H1 (cell line): ENCODE data around the gene LIAS. TPM values are rescaled to one million over a fixed set of nuclear protein-coding genes. Genes with fewer than 3 reads are reported as not detected.
A peak's percentile ranks its signal among the peaks of the same experiment; 100 is the strongest.

Experiments used
- CTCF ChIA-PET: fragments of 300-600 bp; sonication (Branson Sonifier 250); formaldehyde crosslinking; loops from one replicate; lab custom pipeline; 2021; ENCODE audit not compliant: partially characterized antibody; lab: Charles Lee
- POLR2A ChIA-PET: fragments of 300-600 bp; sonication (Branson Sonifier 250); formaldehyde crosslinking; loops from one replicate; lab custom pipeline; 2021; ENCODE audit warnings: inconsistent platforms; ENCODE audit not compliant: partially characterized antibody; lab: Charles Lee
- DNase-seq, 2 experiments: peaks; one replicate each; pipeline versions ENCODE4 v3.0.0 to v3.0.0-alpha.2; 2010 to 2022; ENCODE audit warnings: low spot score in 2 of 2, low read depth in 1 of 2, mixed read lengths in 1 of 2
- FAIRE-seq: peaks from 2 replicates; lab custom pipeline; 2011; peaks lifted over from hg19 to GRCh38; lab: Jason Lieb, UNC
- H2AFZ ChIP-seq: 2 replicates; pipeline ENCODE4 v1.8.1; 2012; ENCODE audit warnings: low read length, inconsistent platforms
- H2AK5ac ChIP-seq: 2 replicates; pipeline ENCODE4 v1.6.1; 2013; ENCODE audit warnings: low read depth, low read length
- H2BK120ac ChIP-seq: replicated peaks from 2 replicates; pipeline ENCODE3; 2013; ENCODE audit warnings: low read depth, low read length, inconsistent platforms
- H2BK12ac ChIP-seq: 2 replicates; pipeline ENCODE4 v1.6.1; 2013; ENCODE audit warnings: low read depth, low read length
- H2BK15ac ChIP-seq: 2 replicates; pipeline ENCODE4 v1.6.1; 2013; ENCODE audit warnings: low read length
- H2BK20ac ChIP-seq: 2 replicates; pipeline ENCODE4 v1.6.1; 2013; ENCODE audit warnings: low read length
- H2BK5ac ChIP-seq: 2 replicates; pipeline ENCODE4 v1.6.1; 2013; ENCODE audit warnings: low read depth, low read length
- H3K14ac ChIP-seq: 2 replicates; pipeline ENCODE4 v1.6.1; 2013; ENCODE audit warnings: inconsistent platforms; ENCODE audit not compliant: insufficient read length
- H3K18ac ChIP-seq: 2 replicates; pipeline ENCODE4 v1.6.1; 2013; ENCODE audit warnings: low read length; ENCODE audit errors: extremely low read depth
- H3K23ac ChIP-seq: 2 replicates; pipeline ENCODE4 v1.6.1; 2013; ENCODE audit warnings: inconsistent platforms; ENCODE audit not compliant: insufficient read length
- H3K23me2 ChIP-seq: 2 replicates; pipeline ENCODE4 v1.6.1; 2013; ENCODE audit warnings: low read depth, low read length
- H3K27ac ChIP-seq: 2 replicates; pipeline ENCODE4 v1.6.1; 2011; ENCODE audit warnings: low read depth, low read length, inconsistent platforms
- H3K27me3 ChIP-seq, 4 experiments: replicated peaks in 1 of 4; 1 replicate in 1 of 4; 2 replicates in 3 of 4; pipeline versions ENCODE4 v1.6.1 to v1.8.1; 2011 to 2013; ENCODE audit warnings: low read length in 3 of 4, mild to moderate bottlenecking in 3 of 4, inconsistent platforms in 2 of 4, mixed read lengths in 2 of 4, moderate library complexity in 1 of 4; ENCODE audit not compliant: control insufficient read depth in 3 of 4, insufficient read depth in 3 of 4; ENCODE audit errors: extremely low read depth in 1 of 4
- H3K36me3 ChIP-seq, 4 experiments: 2 replicates each; pipeline versions ENCODE4 v1.6.1 to v1.8.1; 2011 to 2013; ENCODE audit warnings: mild to moderate bottlenecking in 4 of 4, low read length in 3 of 4, moderate library complexity in 2 of 4, control low read depth in 1 of 4, inconsistent platforms in 1 of 4; ENCODE audit not compliant: insufficient read depth in 4 of 4, control insufficient read depth in 2 of 4
- H3K4ac ChIP-seq: replicated peaks from 2 replicates; pipeline ENCODE3; 2013; ENCODE audit warnings: low read length, low read depth, mixed read lengths, inconsistent platforms; ENCODE audit not compliant: insufficient read length
- H3K4me1 ChIP-seq, 4 experiments: replicated peaks in 1 of 4; 1 replicate in 1 of 4; 2 replicates in 3 of 4; pipeline versions ENCODE4 v1.6.1 to v1.8.1; 2011 to 2013; ENCODE audit warnings: low read length in 3 of 4, inconsistent platforms in 2 of 4, mixed read lengths in 1 of 4; ENCODE audit not compliant: insufficient read depth in 4 of 4, control insufficient read depth in 3 of 4
- H3K4me2 ChIP-seq, 2 experiments: 2 replicates each; pipeline versions ENCODE4 v1.6.1 to v1.8.1; 2011 to 2013; ENCODE audit warnings: low read depth in 2 of 2, low read length in 2 of 2, control low read depth in 1 of 2, inconsistent platforms in 1 of 2, mild to moderate bottlenecking in 1 of 2; ENCODE audit not compliant: insufficient read depth in 1 of 2
- H3K4me3 ChIP-seq, 4 experiments: fragments of 200-600, 300-600 bp in 1 of 4; sonication (generic), shearing (Covaris generic), sonication (Bioruptor Twin) in 1 of 4; 2 replicates each; pipeline versions ENCODE4 v1.5.1 to v1.8.1; 2011 to 2016; ENCODE audit warnings: low read length in 4 of 4, low read depth in 3 of 4, control low read depth in 2 of 4, inconsistent platforms in 2 of 4, mild to moderate bottlenecking in 2 of 4, mixed read lengths in 1 of 4, moderate library complexity in 1 of 4; ENCODE audit not compliant: insufficient read depth in 2 of 4; ENCODE audit errors: extremely low read depth in 1 of 4
- H3K56ac ChIP-seq: replicated peaks from 2 replicates; pipeline ENCODE3; 2013; ENCODE audit warnings: low read depth, mild to moderate bottlenecking, mixed read lengths, low read length, inconsistent platforms; ENCODE audit not compliant: insufficient read length
- H3K79me1 ChIP-seq: 2 replicates; pipeline ENCODE4 v1.6.1; 2013; ENCODE audit warnings: low read depth, low read length, control low read depth
- H3K79me2 ChIP-seq, 2 experiments: 2 replicates each; pipeline versions ENCODE4 v1.6.1 to v1.8.1; 2012 to 2013; ENCODE audit warnings: low read length in 2 of 2, mild to moderate bottlenecking in 2 of 2, inconsistent platforms in 1 of 2; ENCODE audit not compliant: insufficient read depth in 2 of 2, control insufficient read depth in 1 of 2
- H3K9ac ChIP-seq, 4 experiments: replicated peaks in 1 of 4; 1 replicate in 1 of 4; 2 replicates in 3 of 4; pipeline versions ENCODE4 v1.6.1 to v1.8.1; 2011 to 2013; ENCODE audit warnings: low read depth in 3 of 4, low read length in 3 of 4, control low read depth in 2 of 4, mild to moderate bottlenecking in 2 of 4, moderate library complexity in 2 of 4, inconsistent platforms in 1 of 4; ENCODE audit errors: extremely low read depth in 1 of 4
- H3K9me3 ChIP-seq, 2 experiments: 2 replicates each; pipeline versions ENCODE4 v1.6.1 to v1.8.1; 2012 to 2013; ENCODE audit warnings: mild to moderate bottlenecking in 2 of 2, moderate library complexity in 2 of 2, control low read depth in 1 of 2, inconsistent platforms in 1 of 2, low read depth in 1 of 2, low read length in 1 of 2, mixed read lengths in 1 of 2; ENCODE audit not compliant: insufficient read depth in 2 of 2
- H4K20me1 ChIP-seq, 2 experiments: replicated peaks in 1 of 2; 2 replicates each; pipeline versions ENCODE3 to v1.8.1; 2011 to 2013; ENCODE audit warnings: inconsistent platforms in 2 of 2, low read length in 2 of 2, mild to moderate bottlenecking in 1 of 2; ENCODE audit not compliant: insufficient read depth in 2 of 2, control insufficient read depth in 1 of 2
- H4K5ac ChIP-seq: 2 replicates; pipeline ENCODE4 v1.6.1; 2013; ENCODE audit warnings: low read length, low read depth, mixed read lengths, inconsistent platforms; ENCODE audit not compliant: insufficient read length
- H4K8ac ChIP-seq: 2 replicates; pipeline ENCODE4 v1.8.0; 2013; ENCODE audit warnings: mild to moderate bottlenecking, moderate library complexity, low read length, inconsistent platforms; ENCODE audit not compliant: insufficient read depth; ENCODE audit errors: extremely low read depth
- H4K91ac ChIP-seq: replicated peaks from 2 replicates; pipeline ENCODE3; 2013; ENCODE audit warnings: low read length, mixed read lengths, inconsistent platforms; ENCODE audit not compliant: insufficient read length
- ASH2L ChIP-seq: fragments of 200-600, 300-600 bp; sonication (generic); IDR thresholded peaks from one replicate; pipeline ENCODE4 v1.7.1; 2017; ENCODE audit warnings: low read length
- ATF3 ChIP-seq: IDR thresholded peaks from 2 replicates; pipeline ENCODE4 v1.6.1; 2011; ENCODE audit warnings: low read depth, mild to moderate bottlenecking, low read length; ENCODE audit not compliant: insufficient read depth
- BACH1 ChIP-seq: IDR thresholded peaks from 2 replicates; pipeline ENCODE4 v1.6.1; 2012; ENCODE audit warnings: low read length, improper control_type of control experiment
- CHD1 ChIP-seq: IDR thresholded peaks from 2 replicates; pipeline ENCODE4 v1.6.1; 2012; ENCODE audit warnings: low read depth, low read length, improper control_type of control experiment
- CREB1 ChIP-seq: IDR thresholded peaks from 2 replicates; pipeline ENCODE4 v1.6.1; 2012; ENCODE audit warnings: inconsistent platforms
- FOSL1 ChIP-seq: IDR thresholded peaks from 2 replicates; pipeline ENCODE4 v1.6.1; 2011; ENCODE audit warnings: mild to moderate bottlenecking, low read depth, low read length, moderate library complexity; ENCODE audit not compliant: insufficient read depth
- JUND ChIP-seq: IDR thresholded peaks from 2 replicates; pipeline ENCODE4 v1.6.1; 2011; ENCODE audit warnings: mild to moderate bottlenecking, improper control_type of control experiment, low read length
- MAFK ChIP-seq: IDR thresholded peaks from 2 replicates; pipeline ENCODE4 v1.6.1; 2012; ENCODE audit warnings: low read depth, mild to moderate bottlenecking, improper control_type of control experiment, low read length
- PHF8 ChIP-seq: fragments of 200-600 bp; sonication (generic); conservative IDR thresholded peaks from 2 replicates; pipeline ENCODE4 v1.7.1; 2012; ENCODE audit warnings: low read depth, mild to moderate bottlenecking, inconsistent platforms, low read length, moderate library complexity
- SP4 ChIP-seq: IDR thresholded peaks from 2 replicates; pipeline ENCODE4 v1.6.1; 2012; ENCODE audit warnings: low read length, inconsistent platforms
- SRF ChIP-seq: IDR thresholded peaks from 2 replicates; pipeline ENCODE4 v1.6.1; 2011; ENCODE audit warnings: mild to moderate bottlenecking, low read depth, low read length, moderate library complexity
- TBP ChIP-seq: IDR thresholded peaks from 2 replicates; pipeline ENCODE4 v1.6.1; 2011; ENCODE audit warnings: low read depth, low read length, improper control_type of control experiment
- TCF12 ChIP-seq: IDR thresholded peaks from 2 replicates; pipeline ENCODE4 v1.6.1; 2011; ENCODE audit warnings: low read depth, mild to moderate bottlenecking, low read length
- WGBS, 2 experiments: shearing (Covaris generic) in 1 of 2; methylation state at CpG; one replicate each; pipeline versions ENCODE4 v1.1.6 to v1.1.7; 2013 to 2015; ENCODE audit warnings: low lambda C conversion rate in 2 of 2, mixed read lengths in 2 of 2, inconsistent platforms in 1 of 2, low coverage in 1 of 2, missing lambda C conversion rate in 1 of 2; ENCODE audit not compliant: insufficient replicate concordance in 2 of 2, insufficient coverage in 1 of 2, insufficient read length in 1 of 2; ENCODE audit errors: extremely low coverage in 1 of 2, missing lambda C conversion rate in 1 of 2; 5-methylcytosine and 5-hydroxymethylcytosine counted together
- polyA plus RNA-seq, 7 experiments: library from polyadenylated mRNA; depleted of rRNA in 3 of 7; stranded (reverse) in 5 of 7; unstranded in 2 of 7; fragments of >200 nt in 5 of 7; fragments of 200-250 nt in 2 of 7; gene quantifications; 1 replicate in 5 of 7; 2 replicates in 1 of 7; 4 replicates in 1 of 7; pipeline versions ENCODE4 v1.2.1 to v1.2.3, GENCODE V29; 2011 to 2013; ENCODE audit warnings: missing spikeins in 2 of 7, mixed read lengths in 2 of 7
- total RNA-seq: library from RNA; stranded (reverse); fragmentation: NEBNext Ultra II Directional; extraction: Animal tissue kit (Norgen Biotek cat#: 25700); gene quantifications from 2 replicates; pipeline ENCODE4 v1.2.1, GENCODE V29; 2021

The LIAS gene
- total and polyA plus RNA-seq, 2 of the 8 experiments (the other 6 are each of a cell fraction or from before 2014, with no cell fraction given), result 10.5 to 24.9 TPM

GRCh38 chr4:39525822-39526690, 67.2 kb downstream of the LIAS start:
- 30% methylated on average over 9 of the region's 9 CpGs; no CpG with 5 or more reads in 1 of the 2 experiments for WGBS, 2 experiments
- peaks cover 0 to 21% (median 5%) of the 10 kb centered on the region in 4 experiments; a peak in 2 of 8 replicates for H3K36me3 ChIP-seq
- FAIRE-seq, result no peak
- no peak overlapping the region for H3K23ac ChIP-seq
- no peak overlapping the region for H3K27ac ChIP-seq
- peaks cover 0 to 2% of the 10 kb centered on the region in 2 experiments for H4K20me1 ChIP-seq
- no peak overlapping the region for H3K18ac ChIP-seq
- H4K8ac ChIP-seq, result no peak overlapping the region
- no peak overlapping the region for H2BK120ac ChIP-seq
- peaks cover 0 to 4% (median 1%) of the 10 kb centered on the region in 4 experiments; a peak in 3 of 7 replicates for H3K4me1 ChIP-seq
- H4K91ac ChIP-seq, result no peak overlapping the region
- H3K23me2 ChIP-seq, result 0 out of 2 replicates have a peak, but pooled peaks cover 4% of the 10 kb centered on the region
- H3K56ac ChIP-seq, result no peak overlapping the region
- H3K4ac ChIP-seq, result no peak overlapping the region
- H2BK15ac ChIP-seq, result no peak overlapping the region
- no peak overlapping the region for H2BK5ac ChIP-seq
- H3K4me2 ChIP-seq, result peak overlapping the region; percentile 72 to 75
- no peak overlapping the region for H2BK12ac ChIP-seq
- no peak overlapping the region for H4K5ac ChIP-seq
- peak overlapping the region; percentile 83 to 92 (median 89) for H3K9ac ChIP-seq
- DNase-seq, result no peak
- no peaks in the 10 kb centered on the region for H3K27me3 ChIP-seq
- peaks cover 9 to 12% of the 10 kb centered on the region in 2 experiments for H3K9me3 ChIP-seq
- H3K79me1 ChIP-seq, result no peaks in the 10 kb centered on the region
- no peak overlapping the region for H2AFZ ChIP-seq
- ChIA-PET POLR2A (interaction anchor here (0.6 to 3.3 kb wide), 9 partner anchors 11 to 448 kb away, joined by 3 to 31 read pairs (median 3); partner anchors contain the start of genes SMIM14 and UBE2K), CTCF (interaction anchor here (0.6 to 1.6 kb wide), 4 partner anchors 10 to 453 kb away, joined by 3 to 4 read pairs (median 3); no protein-coding TSS in a partner anchor)
- H3K79me2 ChIP-seq, result peaks cover 13 to 75% of the 10 kb centered on the region in 2 experiments
- no peak overlapping the region for H3K14ac ChIP-seq
- no peak overlapping the region for H2AK5ac ChIP-seq
- peak overlapping the region; percentile 90 to 98 (median 95) for H3K4me3 ChIP-seq
- no peak overlapping the region for H2BK20ac ChIP-seq
- no peak for TF ChIP-seq SRF
- TF ChIP-seq CREB1, result no peak
- no peak for TF ChIP-seq FOSL1
- no peak for TF ChIP-seq TCF12
- TF ChIP-seq ATF3, result no peak
- no peak for TF ChIP-seq TBP
- no peak for TF ChIP-seq SP4
- no peak for TF ChIP-seq BACH1
- TF ChIP-seq MAFK, result no peak
- TF ChIP-seq CHD1, result no peak
- no peak for TF ChIP-seq JUND
- no peak for TF ChIP-seq ASH2L
- TF ChIP-seq PHF8, result no peak
